ENCODE measurements around the gene PIK3CB.
"Not testable (repeated sequence)": the region's sequence is repeated elsewhere in the genome, so short reads cannot be mapped to it uniquely, and the experiment has no call there.

Gene PIK3CB

GRCh38 chr3:138705675-138706074, 129.1 kb downstream of the PIK3CB start:
- peaks cover 6% of the 10 kb centered on the region for H3K36me3 Mint-ChIP-seq
- H3K27ac Mint-ChIP-seq = no peak overlapping the region

GRCh38 chr3:138696666-138697370, 137.9 kb downstream of the PIK3CB start:
- H3K9me3 Mint-ChIP-seq (ENCODE audit: low read depth) = no peaks in the 10 kb centered on the region
- H3K4me3 Mint-ChIP-seq = no peak overlapping the region
- H3K27me3 Mint-ChIP-seq = no peaks in the 10 kb centered on the region
- H3K4me1 Mint-ChIP-seq (ENCODE audit: low read depth) = no peaks in the 10 kb centered on the region
- H3K27ac Mint-ChIP-seq = no peak overlapping the region
- H3K36me3 Mint-ChIP-seq = peaks cover 10% of the 10 kb centered on the region

More at GRCh38 chr3:138705675-138706074, 129.1 kb downstream of the PIK3CB start:
- Mint-ChIP-seq H3K27me3 (no peaks in the 10 kb centered on the region), H3K4me3 (no peak overlapping the region), H3K4me1 (ENCODE audit: low read depth) (no peaks in the 10 kb centered on the region), H3K9me3 (ENCODE audit: low read depth) (no peaks in the 10 kb centered on the region)

GRCh38 chr3:138694287-138695007, 140.3 kb downstream of the PIK3CB start:
- Mint-ChIP-seq H3K36me3 (peaks cover 7% of the 10 kb centered on the region), H3K4me1 (ENCODE audit: low read depth) (no peaks in the 10 kb centered on the region), H3K27me3 (no peaks in the 10 kb centered on the region)

DNA sequence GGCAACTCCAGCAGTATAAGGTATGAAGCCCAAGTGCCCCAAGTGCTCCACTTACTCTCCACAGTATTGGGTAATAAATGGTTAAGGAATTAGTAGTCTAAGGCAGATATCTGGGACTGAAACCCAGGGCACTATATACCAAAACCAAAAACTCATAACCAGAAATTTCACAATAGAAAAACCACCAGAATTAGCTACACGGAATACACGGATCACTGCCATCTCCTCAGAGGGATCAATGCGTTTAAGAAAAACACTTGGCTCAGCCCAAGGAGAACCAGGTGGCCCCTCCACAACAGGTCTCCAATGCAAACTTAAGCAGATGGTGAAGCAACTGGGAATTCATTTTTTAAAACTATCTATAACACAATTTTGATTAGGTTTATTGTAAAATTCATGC, 142.6 kb downstream of the PIK3CB start:
- Mint-ChIP-seq H3K9me3 (ENCODE audit: low read depth) (no peaks in the 10 kb centered on the region), H3K4me1 (ENCODE audit: low read depth) (peaks cover under 1% of the 10 kb centered on the region), H3K4me3 (no peak overlapping the region), H3K36me3 (peaks cover 10% of the 10 kb centered on the region), H3K27ac (no peak overlapping the region), H3K27me3 (no peaks in the 10 kb centered on the region)

More at GRCh38 chr3:138694287-138695007, 140.3 kb downstream of the PIK3CB start:
- H3K9me3 Mint-ChIP-seq (ENCODE audit: low read depth) = no peaks in the 10 kb centered on the region
- H3K4me3 Mint-ChIP-seq = no peak overlapping the region
- H3K27ac Mint-ChIP-seq = no peak overlapping the region

DNA sequence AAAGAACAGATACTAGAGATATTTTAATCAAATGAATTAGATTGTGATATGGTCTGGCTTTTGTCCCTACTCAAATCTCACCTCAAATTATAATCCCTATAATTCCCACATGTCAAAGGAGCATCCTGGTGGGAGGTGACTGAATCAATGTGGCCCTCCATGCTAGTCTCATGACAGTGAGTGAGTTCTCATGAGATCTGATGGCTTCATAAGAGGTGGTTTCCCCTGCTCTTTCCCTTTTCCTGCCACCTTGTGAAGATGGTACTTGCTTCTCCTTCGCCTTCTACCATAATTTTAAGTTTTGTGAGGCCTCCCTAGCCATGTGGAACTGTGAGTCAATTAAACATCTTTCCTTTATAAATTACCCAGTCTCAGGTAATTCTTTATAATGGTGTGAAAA, 143.4 kb downstream of the PIK3CB start:
- H3K36me3 Mint-ChIP-seq = peaks cover 10% of the 10 kb centered on the region
- H3K27me3 Mint-ChIP-seq = no peaks in the 10 kb centered on the region
- H3K27ac Mint-ChIP-seq = no peak overlapping the region
- no peak overlapping the region for H3K4me3 Mint-ChIP-seq
- no peaks in the 10 kb centered on the region for H3K9me3 Mint-ChIP-seq (ENCODE audit: low read depth)
- H3K4me1 Mint-ChIP-seq (ENCODE audit: low read depth) = peaks cover 2% of the 10 kb centered on the region

DNA sequence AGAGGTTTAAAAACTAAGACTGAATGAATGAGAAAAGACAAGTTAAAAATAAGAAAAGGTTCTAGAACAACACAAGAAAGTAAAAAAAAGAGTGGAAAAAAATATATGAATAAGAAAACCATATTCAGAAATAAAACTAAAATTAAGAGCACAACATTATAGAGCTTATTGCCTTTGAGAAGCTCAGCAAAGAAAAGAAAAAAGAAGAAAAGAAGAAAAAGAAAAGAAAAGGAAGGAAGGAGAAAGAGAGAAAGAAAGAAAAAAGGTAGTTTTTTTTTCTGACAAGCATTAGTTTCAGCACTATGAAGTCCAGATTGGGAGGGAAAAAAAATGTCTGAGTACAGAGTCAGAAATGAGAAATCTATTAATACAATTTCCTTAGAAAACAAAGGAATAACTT, 144.7 kb downstream of the PIK3CB start:
- Mint-ChIP-seq H3K27ac (peak overlapping the region; percentile 58), H3K9me3 (ENCODE audit: low read depth) (no peaks in the 10 kb centered on the region), H3K4me3 (no peak overlapping the region), H3K27me3 (no peaks in the 10 kb centered on the region), H3K36me3 (peaks cover 10% of the 10 kb centered on the region), H3K4me1 (ENCODE audit: low read depth) (peaks cover 2% of the 10 kb centered on the region)

DNA sequence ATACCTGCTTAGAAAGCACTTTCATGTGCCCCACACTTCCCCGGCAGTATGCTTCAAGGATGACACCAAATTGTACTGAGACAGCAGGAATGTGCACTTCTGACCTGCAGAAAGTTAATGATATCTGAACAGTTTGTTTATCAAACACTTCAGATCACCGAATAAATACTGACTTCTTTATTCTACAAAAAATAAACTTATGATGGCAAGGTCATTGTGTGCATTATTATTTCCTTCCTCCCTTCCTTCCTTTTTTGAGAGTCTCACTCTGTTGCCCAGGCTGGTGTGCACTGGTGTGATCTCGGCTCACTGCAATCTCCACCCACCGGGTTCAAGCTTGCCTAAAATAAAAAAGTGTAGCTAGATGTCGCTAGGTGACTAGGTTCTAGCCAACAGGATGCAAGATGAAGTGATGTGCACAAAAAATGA, 145.8 kb downstream of the PIK3CB start:
- H3K36me3 Mint-ChIP-seq = peaks cover 10% of the 10 kb centered on the region
- H3K4me1 Mint-ChIP-seq (ENCODE audit: low read depth) = peaks cover 2% of the 10 kb centered on the region
- H3K27me3 Mint-ChIP-seq = no peaks in the 10 kb centered on the region
- no peak overlapping the region for H3K4me3 Mint-ChIP-seq
- no peaks in the 10 kb centered on the region for H3K9me3 Mint-ChIP-seq (ENCODE audit: low read depth)
- no peak overlapping the region for H3K27ac Mint-ChIP-seq

- peaks cover 2% of the 10 kb centered on the region for H3K4me1 Mint-ChIP-seq (ENCODE audit: low read depth)
- no peak overlapping the region for H3K4me3 Mint-ChIP-seq
- H3K9me3 Mint-ChIP-seq (ENCODE audit: low read depth) = no peaks in the 10 kb centered on the region
- no peak overlapping the region for H3K27ac Mint-ChIP-seq
- H3K27me3 Mint-ChIP-seq = no peaks in the 10 kb centered on the region
- H3K36me3 Mint-ChIP-seq = peaks cover 6% of the 10 kb centered on the region
These were observed 147.5 kb downstream of the PIK3CB start for GRCh38 chr3:138687236-138687635.

- Mint-ChIP-seq H3K4me3 (no peak overlapping the region), H3K27me3 (no peaks in the 10 kb centered on the region), H3K4me1 (ENCODE audit: low read depth) (peaks cover 2% of the 10 kb centered on the region), H3K36me3 (peaks cover 6% of the 10 kb centered on the region), H3K9me3 (ENCODE audit: low read depth) (no peaks in the 10 kb centered on the region), H3K27ac (no peak overlapping the region)
These were observed 147.9 kb downstream of the PIK3CB start for GRCh38 chr3:138686771-138687221.

GRCh38 chr3:138684396-138684795, 150.3 kb downstream of the PIK3CB start:
- H3K36me3 Mint-ChIP-seq = peaks cover 6% of the 10 kb centered on the region
- no peak overlapping the region for H3K4me3 Mint-ChIP-seq
- no peaks in the 10 kb centered on the region for H3K27me3 Mint-ChIP-seq
- H3K9me3 Mint-ChIP-seq (ENCODE audit: low read depth) = no peaks in the 10 kb centered on the region
- peaks cover 2% of the 10 kb centered on the region for H3K4me1 Mint-ChIP-seq (ENCODE audit: low read depth)
- H3K27ac Mint-ChIP-seq = no peak overlapping the region

DNA sequence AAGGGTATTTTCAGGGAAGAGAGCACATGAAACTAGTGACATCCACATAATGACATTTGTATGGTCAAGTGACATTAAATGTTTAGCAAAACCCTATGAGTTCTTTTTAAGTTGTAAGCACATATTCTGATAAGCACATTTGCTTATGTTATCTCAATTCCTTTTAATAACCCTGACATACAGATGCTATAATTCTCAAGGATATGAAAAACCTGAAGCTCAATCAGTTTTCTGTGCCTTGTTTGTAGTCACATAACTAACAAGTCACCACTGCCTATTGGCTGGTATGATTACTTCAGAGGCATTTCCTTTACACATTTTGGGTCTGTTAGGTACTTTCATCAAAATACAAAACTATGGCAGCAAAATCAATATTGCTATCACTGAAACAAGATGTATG, 152.1 kb downstream of the PIK3CB start:
- no peak overlapping the region for H3K27ac Mint-ChIP-seq
- H3K4me1 Mint-ChIP-seq (ENCODE audit: low read depth) = peaks cover 2% of the 10 kb centered on the region
- no peaks in the 10 kb centered on the region for H3K9me3 Mint-ChIP-seq (ENCODE audit: low read depth)
- H3K27me3 Mint-ChIP-seq = no peaks in the 10 kb centered on the region
- H3K4me3 Mint-ChIP-seq = no peak overlapping the region
- peaks cover 2% of the 10 kb centered on the region for H3K36me3 Mint-ChIP-seq

GRCh38 chr3:138681463-138682220, 153.1 kb downstream of the PIK3CB start:
- Mint-ChIP-seq H3K27me3 (no peaks in the 10 kb centered on the region), H3K9me3 (ENCODE audit: low read depth) (no peaks in the 10 kb centered on the region), H3K4me1 (ENCODE audit: low read depth) (no peaks in the 10 kb centered on the region), H3K4me3 (no peak overlapping the region), H3K36me3 (peaks cover 2% of the 10 kb centered on the region), H3K27ac (no peak overlapping the region)

DNA sequence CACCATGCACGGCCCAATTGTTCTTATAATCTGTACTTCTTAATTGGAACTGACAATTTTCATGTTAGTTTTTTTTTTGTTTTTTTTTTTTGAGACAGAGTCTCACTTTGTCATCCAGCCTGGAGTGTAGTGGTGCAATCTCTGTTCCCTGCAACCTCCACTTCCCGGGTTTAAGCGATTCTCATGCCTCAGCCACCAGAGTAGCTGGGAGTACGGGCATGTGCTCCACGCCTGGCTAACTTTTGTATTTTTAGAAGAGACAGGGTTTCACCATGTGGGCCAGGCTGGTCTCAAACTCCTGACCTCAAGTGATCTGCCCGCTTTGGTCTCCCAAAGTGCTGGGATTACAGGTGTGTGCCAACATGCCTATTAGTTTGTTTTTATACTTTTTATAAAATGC, 153.8 kb downstream of the PIK3CB start:
- not testable (repeated sequence) for H3K4me3 Mint-ChIP-seq; H3K4me1 Mint-ChIP-seq (ENCODE audit: low read depth); H3K36me3 Mint-ChIP-seq; H3K9me3 Mint-ChIP-seq (ENCODE audit: low read depth); H3K27ac Mint-ChIP-seq; H3K27me3 Mint-ChIP-seq

- Mint-ChIP-seq H3K36me3 (peaks cover 23% of the 10 kb centered on the region), H3K4me3 (no peak overlapping the region), H3K4me1 (ENCODE audit: low read depth) (no peaks in the 10 kb centered on the region), H3K27me3 (no peaks in the 10 kb centered on the region), H3K9me3 (ENCODE audit: low read depth) (peaks cover 13% of the 10 kb centered on the region), H3K27ac (no peak overlapping the region)
These were observed 155.8 kb downstream of the PIK3CB start for GRCh38 chr3:138678874-138679392.

- H3K4me3 Mint-ChIP-seq = no peak overlapping the region
- no peak overlapping the region for H3K27ac Mint-ChIP-seq
- H3K4me1 Mint-ChIP-seq (ENCODE audit: low read depth) = no peaks in the 10 kb centered on the region
- H3K36me3 Mint-ChIP-seq = peaks cover 24% of the 10 kb centered on the region
- no peaks in the 10 kb centered on the region for H3K27me3 Mint-ChIP-seq
- peaks cover 13% of the 10 kb centered on the region for H3K9me3 Mint-ChIP-seq (ENCODE audit: low read depth)
These were observed 156.6 kb downstream of the PIK3CB start for GRCh38 chr3:138678086-138678485.
